Stimulated activated CD4-positive, alpha-beta T cell treated with anti-CD3 and anti-CD28 coated beads, Interleukin-15, amount 100 ng/mL, for 24 hours (primary cell): ENCODE results near the gene BCAT1.
"Not testable (repeated sequence)": the region's sequence is repeated elsewhere in the genome, so short reads cannot be mapped to it uniquely, and the experiment has no call there.

Experiments
- DNase-seq: peaks from one replicate; pipeline ENCODE4 v3.0.0-alpha.2; 2020

Gene BCAT1

GRCh38 chr12:24956351-24956750 is 7.5 kb upstream of the BCAT1 start:
- DNase-seq, result not testable (repeated sequence)

GRCh38 chr12:24955853-24956252 is 7.0 kb upstream of the BCAT1 start:
- no peak for DNase-seq

GRCh38 chr12:24955389-24955788 is 6.5 kb upstream of the BCAT1 start:
- peak; percentile 26 for DNase-seq

- DNase-seq, result no peak
Observed at GRCh38 chr12:24954261-24954660, 5.4 kb upstream of the BCAT1 start.

- DNase-seq, result no peak
Observed at GRCh38 chr12:24952389-24952788, 3.5 kb upstream of the BCAT1 start.

- DNase-seq, result no peak
Observed at GRCh38 chr12:24950231-24950834, 1.4 kb upstream of the BCAT1 start.

- peak; percentile 59 for DNase-seq
Observed at GRCh38 chr12:24948420-24948756, 513 bp downstream of the BCAT1 start.

GRCh38 chr12:24947541-24948419 is 1.1 kb downstream of the BCAT1 start:
- DNase-seq, result no peak

- no peak for DNase-seq
Observed at GRCh38 chr12:24945845-24946244, 3.1 kb downstream of the BCAT1 start.

GRCh38 chr12:24945039-24945438 is 3.9 kb downstream of the BCAT1 start:
- no peak for DNase-seq

- DNase-seq, result no peak
Observed at GRCh38 chr12:24944601-24944975, 4.3 kb downstream of the BCAT1 start.

- DNase-seq, result no peak
Observed at GRCh38 chr12:24943947-24944600, 4.8 kb downstream of the BCAT1 start.

- no peak for DNase-seq
Observed at GRCh38 chr12:24940157-24940556, 8.7 kb downstream of the BCAT1 start.

GRCh38 chr12:24939551-24939950 is 9.3 kb downstream of the BCAT1 start:
- DNase-seq, result not testable (repeated sequence)

- DNase-seq, result no peak
Observed at GRCh38 chr12:24938341-24938740, 10.6 kb downstream of the BCAT1 start.

GRCh38 chr12:24937553-24938244 is 11.2 kb downstream of the BCAT1 start:
- DNase-seq, result no peak

GRCh38 chr12:24933694-24934407 is 15.1 kb downstream of the BCAT1 start:
- no peak for DNase-seq

GRCh38 chr12:24931666-24932405 is 17.1 kb downstream of the BCAT1 start:
- DNase-seq, result no peak

- DNase-seq, result no peak
Observed at GRCh38 chr12:24929953-24930352, 18.9 kb downstream of the BCAT1 start.

GRCh38 chr12:24928533-24929306 is 20.2 kb downstream of the BCAT1 start:
- not testable (repeated sequence) for DNase-seq

GRCh38 chr12:24928131-24928530 is 20.8 kb downstream of the BCAT1 start:
- no peak for DNase-seq
